H1 (cell line): ENCODE data around the gene DAPK2. TPM values are rescaled to one million over a fixed set of nuclear protein-coding genes. Genes with fewer than 3 reads are reported as not detected.

Experiments
- BCL11A ChIP-seq, 2 experiments: IDR thresholded peaks; one replicate each; pipeline ENCODE4 v1.6.1; 2011; ENCODE audit warnings: low read depth in 2 of 2, low read length in 2 of 2, mild to moderate bottlenecking in 2 of 2
- CBX8 ChIP-seq: fragments of 300-800, 300-1000 bp; sonication (generic); IDR thresholded peaks from 2 replicates; pipeline ENCODE4 v1.7.1; 2016; ENCODE audit warnings: low read depth, low read length, borderline replicate concordance
- CTCF ChIP-seq, 3 experiments: IDR thresholded peaks; 1 replicate in 2 of 3; 2 replicates in 1 of 3; pipeline versions ENCODE4 v1.5.1 to v1.6.1; 2011; ENCODE audit warnings: low read length in 3 of 3, mild to moderate bottlenecking in 3 of 3, inconsistent platforms in 2 of 3, low read depth in 1 of 3, moderate library complexity in 1 of 3; ENCODE audit not compliant: insufficient read depth in 1 of 3; ENCODE audit errors: control extremely low read depth in 1 of 3
- EP300 ChIP-seq, 2 experiments: IDR thresholded peaks; 1 replicate in 1 of 2; 2 replicates in 1 of 2; pipeline ENCODE4 v1.6.1; 2011 to 2012; ENCODE audit warnings: low read depth in 2 of 2, low read length in 2 of 2, mild to moderate bottlenecking in 2 of 2, borderline replicate concordance in 1 of 2, inconsistent platforms in 1 of 2, moderate library complexity in 1 of 2
- GTF2F1 ChIP-seq: IDR thresholded peaks from 2 replicates; pipeline ENCODE4 v1.6.1; 2012; ENCODE audit warnings: low read depth, low read length, improper control_type of control experiment, borderline replicate concordance
- HDAC6 ChIP-seq: IDR thresholded peaks from one replicate; pipeline ENCODE4 v1.7.1; 2012; ENCODE audit warnings: low read depth, mild to moderate bottlenecking, inconsistent platforms, low read length, moderate library complexity
- JUND ChIP-seq: IDR thresholded peaks from 2 replicates; pipeline ENCODE4 v1.6.1; 2011; ENCODE audit warnings: mild to moderate bottlenecking, improper control_type of control experiment, low read length
- KDM1A ChIP-seq: fragments of 200-600, 300-600 bp; sonication (generic); IDR thresholded peaks from 2 replicates; pipeline ENCODE4 v1.7.1; 2016; ENCODE audit warnings: mild to moderate bottlenecking, low read length, borderline replicate concordance
- NRF1 ChIP-seq: IDR thresholded peaks from 2 replicates; pipeline ENCODE4 v1.6.1; 2011; ENCODE audit warnings: mild to moderate bottlenecking, low read depth, low read length, improper control_type of control experiment
- POLR2AphosphoS5 ChIP-seq: IDR thresholded peaks from 2 replicates; pipeline ENCODE4 v1.6.1; 2011; ENCODE audit warnings: low read depth, low read length
- RNF2 ChIP-seq: fragments of 200-900, 300-1000 bp; sonication (generic); IDR thresholded peaks from 2 replicates; pipeline ENCODE4 v1.7.1; 2016; ENCODE audit warnings: borderline replicate concordance, low read depth, mild to moderate bottlenecking, antibody characterized with exemption, low read length; ENCODE audit not compliant: poor library complexity, severe bottlenecking; ENCODE audit errors: missing control alignments
- RXRA ChIP-seq: IDR thresholded peaks from 2 replicates; pipeline ENCODE4 v1.6.1; 2011; ENCODE audit warnings: low read depth, mild to moderate bottlenecking, low read length, moderate library complexity; ENCODE audit not compliant: insufficient read depth
- SIN3A ChIP-seq, 2 experiments: IDR thresholded peaks in 1 of 2; conservative IDR thresholded peaks in 1 of 2; 2 replicates each; pipeline ENCODE4 v1.6.1; 2011 to 2012; ENCODE audit warnings: low read length in 2 of 2, improper control_type of control experiment in 1 of 2, low read depth in 1 of 2, mild to moderate bottlenecking in 1 of 2
- SP2 ChIP-seq: IDR thresholded peaks from 2 replicates; pipeline ENCODE4 v1.6.1; 2012; ENCODE audit warnings: mild to moderate bottlenecking, low read length, inconsistent platforms
- SP4 ChIP-seq: IDR thresholded peaks from 2 replicates; pipeline ENCODE4 v1.6.1; 2012; ENCODE audit warnings: low read length, inconsistent platforms
- SRF ChIP-seq: IDR thresholded peaks from 2 replicates; pipeline ENCODE4 v1.6.1; 2011; ENCODE audit warnings: mild to moderate bottlenecking, low read depth, low read length, moderate library complexity
- SUZ12 ChIP-seq: fragments of 200-600 bp; sonication (generic); IDR thresholded peaks from 2 replicates; pipeline ENCODE4 v1.6.1; 2012; ENCODE audit warnings: mild to moderate bottlenecking, inconsistent platforms, low read length, moderate library complexity, mixed read lengths
- TAF1 ChIP-seq: IDR thresholded peaks from 2 replicates; pipeline ENCODE4 v1.6.1; 2011; ENCODE audit warnings: mild to moderate bottlenecking, low read depth, low read length
- TBP ChIP-seq: IDR thresholded peaks from 2 replicates; pipeline ENCODE4 v1.6.1; 2011; ENCODE audit warnings: low read depth, low read length, improper control_type of control experiment
- polyA plus RNA-seq, 7 experiments: library from polyadenylated mRNA; depleted of rRNA in 3 of 7; stranded (reverse) in 5 of 7; unstranded in 2 of 7; fragments of >200 nt in 5 of 7; fragments of 200-250 nt in 2 of 7; gene quantifications; 1 replicate in 5 of 7; 2 replicates in 1 of 7; 4 replicates in 1 of 7; pipeline versions ENCODE4 v1.2.1 to v1.2.3, GENCODE V29; 2011 to 2013; ENCODE audit warnings: missing spikeins in 2 of 7, mixed read lengths in 2 of 7
- total RNA-seq: library from RNA; stranded (reverse); fragmentation: NEBNext Ultra II Directional; extraction: Animal tissue kit (Norgen Biotek cat#: 25700); gene quantifications from 2 replicates; pipeline ENCODE4 v1.2.1, GENCODE V29; 2021
- TF ChIP-seq, protein P1 (sequence below): IDR thresholded peaks from 2 replicates; pipeline ENCODE4 v1.6.1; 2012; ENCODE audit warnings: inconsistent platforms

The DAPK2 gene
- total and polyA plus RNA-seq, 2 of the 8 experiments (the other 6 are each of a cell fraction or from before 2014, with no cell fraction given) = 1.8 to 2.9 TPM

DNA sequence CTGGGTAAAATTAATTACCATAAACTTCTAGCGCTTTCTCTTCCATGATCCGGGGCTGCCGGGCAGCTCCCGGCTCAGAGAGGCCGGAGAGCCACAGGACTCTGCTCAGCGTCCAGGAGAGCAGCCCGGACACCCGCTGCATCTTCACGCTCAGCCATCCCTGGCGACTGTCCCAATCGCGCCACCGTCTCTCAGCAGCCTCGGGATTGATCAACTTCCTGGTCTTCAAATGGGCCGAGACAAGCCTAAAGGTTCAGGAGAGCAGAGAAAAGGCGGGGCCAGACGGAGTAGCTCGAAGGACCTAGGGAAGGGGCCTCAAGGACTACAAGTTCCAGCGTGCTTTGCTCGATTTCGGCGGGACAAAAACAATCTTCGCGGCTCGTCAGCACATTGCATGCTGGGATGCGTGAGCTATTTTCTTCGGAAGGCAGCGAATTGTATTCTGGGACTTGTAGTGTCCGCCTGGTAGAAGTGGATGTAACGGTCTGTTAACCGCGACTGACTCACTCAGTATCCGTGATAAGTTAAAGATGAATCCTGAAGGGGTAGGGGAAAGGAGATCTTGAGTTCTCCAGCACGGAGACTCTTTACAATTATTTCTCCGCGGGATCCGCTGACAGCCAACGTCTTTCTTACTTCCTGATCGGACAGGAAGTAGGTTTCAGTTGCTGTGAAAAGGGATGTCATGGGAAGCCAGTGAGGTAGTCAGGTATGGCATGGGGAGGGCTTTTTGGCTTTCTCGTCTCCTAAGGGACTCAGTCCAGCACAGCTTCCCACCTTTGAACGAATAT lies 47.5 kb upstream of the DAPK2 start, which contains the start of gene CIAO2A (continued):
- TF ChIP-seq JUND = no peak
- no peak for TF ChIP-seq SRF
- peak; percentile 60; the same call in 1 of the 2 replicates for TF ChIP-seq POLR2AphosphoS5
- no peak for TF ChIP-seq GTF2F1
- TF ChIP-seq CBX8 = no peak
- no peak for TF ChIP-seq SUZ12
- TF ChIP-seq SP2 = no peak
- TF ChIP-seq TBP = peak; percentile 68
- peak in 1 of 2 experiments; percentile 82; a peak in 1 of 4 replicates for TF ChIP-seq SIN3A (conservative IDR thresholded peaks at IDR 0.05 in 1 of 2, IDR thresholded peaks at IDR 0.05 in 1 of 2; ENCODE audit: low read depth in 1 of 2, low read length in 2 of 2)
- TF ChIP-seq HDAC6 = no peak
- TF ChIP-seq SP4 = no peak; the same call in 1 of the 2 replicates
- TF ChIP-seq EP300 (IDR thresholded peaks at IDR 0.05; ENCODE audit: borderline replicate concordance in 1 of 2, low read depth in 2 of 2, low read length in 2 of 2) = no peak
- no peak for TF ChIP-seq BCL11A (IDR thresholded peaks at IDR 0.05; ENCODE audit: low read depth in 2 of 2, low read length in 2 of 2)
- no peak for TF ChIP-seq RNF2
- TF ChIP-seq RXRA = no peak
- TF ChIP-seq TAF1 = peak; percentile 83
- no peak for TF ChIP-seq CTCF (IDR thresholded peaks at IDR 0.05; ENCODE audit: control extremely low read depth in 1 of 3, insufficient read depth in 1 of 3, low read depth in 1 of 3, low read length in 3 of 3)
- TF ChIP-seq, protein P1, sequence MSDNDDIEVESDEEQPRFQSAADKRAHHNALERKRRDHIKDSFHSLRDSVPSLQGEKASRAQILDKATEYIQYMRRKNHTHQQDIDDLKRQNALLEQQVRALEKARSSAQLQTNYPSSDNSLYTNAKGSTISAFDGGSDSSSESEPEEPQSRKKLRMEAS = no peak
- TF ChIP-seq KDM1A = no peak
- no peak for TF ChIP-seq NRF1
